ENCODE data around the gene BRD2.

DNA sequence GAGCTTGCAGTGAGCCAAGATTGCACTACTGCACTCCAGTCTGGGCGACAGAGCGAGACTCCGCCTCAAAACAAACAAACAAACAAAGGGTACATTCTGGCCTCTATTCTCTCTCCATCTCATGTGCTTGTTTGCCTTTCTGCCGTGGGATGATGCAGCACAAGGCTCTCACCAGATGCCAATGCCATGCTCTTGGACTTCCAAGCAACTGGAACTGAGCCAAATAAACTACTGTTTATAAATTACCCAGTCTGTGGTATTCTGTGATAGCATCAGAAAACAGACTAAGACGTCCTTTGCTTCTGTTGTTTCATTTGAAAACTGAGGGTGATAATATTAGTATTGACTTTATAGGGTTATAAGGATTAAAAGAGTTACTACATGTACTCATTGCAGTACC is 3.6 kb upstream of the BRD2 start:
- no peak for TF ChIP-seq CTCF (IDR thresholded peaks at IDR 0.05)
- no peak for TF ChIP-seq POLR2A (IDR thresholded peaks at IDR 0.05)
- TF ChIP-seq EP300 (IDR thresholded peaks at IDR 0.05) = no peak
